Raji (cell line): ENCODE data around the gene KCTD10.

Source experiments
- POLR2A ChIP-seq: IDR thresholded peaks from 2 replicates; pipeline ENCODE4 v1.6.1; 2011; ENCODE audit warnings: low read depth, low read length, control low read depth; ENCODE audit not compliant: insufficient read depth

The KCTD10 gene

GRCh38 chr12:109487181-109488050, 10.3 kb upstream of the KCTD10 start:
- TF ChIP-seq POLR2A, result no peak

- no peak for TF ChIP-seq POLR2A
Measured at GRCh38 chr12:109485201-109485600, 8.1 kb upstream of the KCTD10 start.

GRCh38 chr12:109483346-109483745, 6.2 kb upstream of the KCTD10 start:
- no peak for TF ChIP-seq POLR2A

- TF ChIP-seq POLR2A, result no peak
Measured at GRCh38 chr12:109482894-109483293, 5.8 kb upstream of the KCTD10 start.

- TF ChIP-seq POLR2A, result no peak
Measured at GRCh38 chr12:109482491-109482890, 5.4 kb upstream of the KCTD10 start.

GRCh38 chr12:109481863-109482262, 4.8 kb upstream of the KCTD10 start:
- no peak for TF ChIP-seq POLR2A

- no peak for TF ChIP-seq POLR2A
Measured at GRCh38 chr12:109480356-109480755, 3.3 kb upstream of the KCTD10 start.

GRCh38 chr12:109479761-109480160, 2.7 kb upstream of the KCTD10 start:
- no peak for TF ChIP-seq POLR2A

GRCh38 chr12:109477963-109478315, 839 bp upstream of the KCTD10 start:
- TF ChIP-seq POLR2A, result no peak

- no peak for TF ChIP-seq POLR2A
Measured at GRCh38 chr12:109476807-109477184, 304 bp downstream of the KCTD10 start.

GRCh38 chr12:109475993-109476806, 900 bp downstream of the KCTD10 start:
- no peak for TF ChIP-seq POLR2A

GRCh38 chr12:109475121-109475520, 2.0 kb downstream of the KCTD10 start:
- TF ChIP-seq POLR2A, result no peak

GRCh38 chr12:109473006-109473405, 4.1 kb downstream of the KCTD10 start:
- no peak for TF ChIP-seq POLR2A

GRCh38 chr12:109469517-109469916, 7.6 kb downstream of the KCTD10 start:
- no peak for TF ChIP-seq POLR2A

- TF ChIP-seq POLR2A, result no peak
Measured at GRCh38 chr12:109467978-109468676, 9.0 kb downstream of the KCTD10 start.
